H9 (cell line): ENCODE data around the gene TMEM163. TPM values are rescaled to one million over a fixed set of nuclear protein-coding genes. Genes with fewer than 3 reads are reported as not detected.

Experiments used
- DNase-seq: peaks from one replicate; pipeline ENCODE4 v3.0.0-alpha.2; 2017
- H2AFZ ChIP-seq: one replicate; pipeline ENCODE4 v1.6.1; 2013; ENCODE audit warnings: mild to moderate bottlenecking, low read length, control low read depth, moderate library complexity
- H2AK5ac ChIP-seq: 2 replicates; pipeline ENCODE4 v1.6.1; 2013; ENCODE audit warnings: low read length, control low read depth, mixed read lengths; ENCODE audit not compliant: insufficient read length
- H2BK120ac ChIP-seq: one replicate; pipeline ENCODE4 v1.6.1; 2013; ENCODE audit warnings: low read depth, mild to moderate bottlenecking, low read length, control low read depth, inconsistent platforms; ENCODE audit not compliant: poor library complexity, severe bottlenecking
- H2BK12ac ChIP-seq: 2 replicates; pipeline ENCODE4 v1.6.1; 2013; ENCODE audit warnings: low read length, control low read depth, mixed read lengths, low read depth; ENCODE audit not compliant: insufficient read length
- H2BK15ac ChIP-seq: 2 replicates; pipeline ENCODE4 v1.6.1; 2013; ENCODE audit warnings: low read depth, low read length, control low read depth
- H2BK20ac ChIP-seq: one replicate; pipeline ENCODE4 v1.6.1; 2013; ENCODE audit warnings: low read depth, mild to moderate bottlenecking, low read length, control low read depth, inconsistent platforms; ENCODE audit not compliant: poor library complexity, severe bottlenecking
- H2BK5ac ChIP-seq: 2 replicates; pipeline ENCODE4 v1.6.1; 2013; ENCODE audit warnings: low read length, control low read depth, mixed read lengths; ENCODE audit not compliant: insufficient read length
- H3K14ac ChIP-seq: 2 replicates; pipeline ENCODE4 v1.6.1; 2013; ENCODE audit warnings: low read length, control low read depth; ENCODE audit not compliant: insufficient read depth
- H3K18ac ChIP-seq: 2 replicates; pipeline ENCODE4 v1.6.1; 2013; ENCODE audit warnings: low read depth, mild to moderate bottlenecking, mixed read lengths, low read length, control low read depth; ENCODE audit not compliant: insufficient read length
- H3K23ac ChIP-seq: 2 replicates; pipeline ENCODE4 v1.6.1; 2013; ENCODE audit warnings: low read length, control low read depth, mixed read lengths, low read depth; ENCODE audit not compliant: insufficient read length
- H3K23me2 ChIP-seq: 2 replicates; pipeline ENCODE4 v1.6.1; 2013; ENCODE audit warnings: low read depth, mild to moderate bottlenecking, mixed read lengths, low read length, control low read depth; ENCODE audit not compliant: insufficient read length, poor library complexity, severe bottlenecking
- H3K27ac ChIP-seq: 2 replicates; pipeline ENCODE4 v1.5.1; 2013; ENCODE audit warnings: low read length, control low read depth, mixed read lengths, low read depth; ENCODE audit not compliant: insufficient read length
- H3K27me3 ChIP-seq: 2 replicates; pipeline ENCODE4 v1.6.1; 2013; ENCODE audit warnings: low read length, control low read depth, inconsistent platforms; ENCODE audit not compliant: insufficient read depth
- H3K4ac ChIP-seq: 2 replicates; pipeline ENCODE4 v1.6.1; 2013; ENCODE audit warnings: low read depth, mild to moderate bottlenecking, control low read depth, inconsistent platforms, low read length, moderate library complexity
- H3K4me1 ChIP-seq: 2 replicates; pipeline ENCODE4 v1.6.1; 2013; ENCODE audit warnings: low read length, control low read depth, inconsistent platforms; ENCODE audit not compliant: insufficient read depth
- H3K4me2 ChIP-seq: 2 replicates; pipeline ENCODE4 v1.6.1; 2013; ENCODE audit warnings: low read length, control low read depth, mixed read lengths; ENCODE audit not compliant: insufficient read length, insufficient read depth
- H3K56ac ChIP-seq: 2 replicates; pipeline ENCODE4 v1.6.1; 2013; ENCODE audit warnings: low read depth, mild to moderate bottlenecking, mixed read lengths, low read length, control low read depth; ENCODE audit not compliant: insufficient read length
- H3K79me1 ChIP-seq: 2 replicates; pipeline ENCODE4 v1.6.1; 2013; ENCODE audit warnings: low read depth, mild to moderate bottlenecking, moderate library complexity, low read length, control low read depth, inconsistent platforms; ENCODE audit not compliant: insufficient read depth, poor library complexity, severe bottlenecking
- H3K79me2 ChIP-seq: 2 replicates; pipeline ENCODE4 v1.6.1; 2013; ENCODE audit warnings: low read length, control low read depth, inconsistent platforms; ENCODE audit not compliant: insufficient read depth
- H3K9ac ChIP-seq: 2 replicates; pipeline ENCODE4 v1.6.1; 2013; ENCODE audit warnings: low read length, control low read depth, mixed read lengths; ENCODE audit not compliant: insufficient read length; ENCODE audit errors: extremely low read depth
- H3K9me3 ChIP-seq: one replicate; pipeline ENCODE4 v1.6.1; 2013; ENCODE audit warnings: low read depth, low read length, inconsistent platforms; ENCODE audit not compliant: control insufficient read depth
- H3T11ph ChIP-seq: one replicate; pipeline ENCODE4 v1.6.1; 2013; ENCODE audit warnings: mild to moderate bottlenecking, low read length, control low read depth, inconsistent platforms
- H4K20me1 ChIP-seq: one replicate; pipeline ENCODE4 v1.6.1; 2013; ENCODE audit not compliant: control insufficient read depth, insufficient read length, insufficient read depth
- H4K5ac ChIP-seq: 2 replicates; pipeline ENCODE4 v1.6.1; 2013; ENCODE audit warnings: low read depth, mild to moderate bottlenecking, mixed read lengths, low read length, control low read depth; ENCODE audit not compliant: insufficient read length
- H4K8ac ChIP-seq: replicated peaks from 2 replicates; pipeline ENCODE4 v1.6.1; 2013; ENCODE audit warnings: low read length, control low read depth, mixed read lengths, low read depth; ENCODE audit not compliant: insufficient read length
- H4K91ac ChIP-seq: 2 replicates; pipeline ENCODE4 v1.6.1; 2013; ENCODE audit warnings: low read depth, mild to moderate bottlenecking, moderate library complexity, mixed read lengths, low read length, control low read depth; ENCODE audit not compliant: insufficient read length
- H3K27ac Mint-ChIP-seq, 3 experiments: 2 replicates in 2 of 3; 3 replicates in 1 of 3; pipeline ENCODE4 v1.8.0; 2020 to 2021; ENCODE audit warnings: mixed read lengths in 3 of 3, mild to moderate bottlenecking in 1 of 3, moderate library complexity in 1 of 3
- H3K27me3 Mint-ChIP-seq: 2 replicates; pipeline ENCODE4 v1.8.0; 2021; ENCODE audit warnings: low read depth, mild to moderate bottlenecking, moderate library complexity, mixed read lengths
- H3K36me3 Mint-ChIP-seq, 3 experiments: 2 replicates in 2 of 3; 3 replicates in 1 of 3; pipeline ENCODE4 v1.8.0; 2020 to 2021; ENCODE audit warnings: low read depth in 3 of 3, mixed read lengths in 3 of 3; ENCODE audit not compliant: insufficient read depth in 1 of 3
- H3K4me1 Mint-ChIP-seq, 2 experiments: 2 replicates each; pipeline ENCODE4 v1.8.0; 2020; ENCODE audit warnings: mixed read lengths in 2 of 2
- H3K4me3 Mint-ChIP-seq, 2 experiments: 2 replicates in 1 of 2; 3 replicates in 1 of 2; pipeline ENCODE4 v1.8.0; 2020 to 2021; ENCODE audit warnings: mild to moderate bottlenecking in 2 of 2, mixed read lengths in 2 of 2, moderate library complexity in 1 of 2
- H3K9me3 Mint-ChIP-seq, 2 experiments: 2 replicates in 1 of 2; 3 replicates in 1 of 2; pipeline ENCODE4 v1.8.0; 2020; ENCODE audit warnings: mild to moderate bottlenecking in 2 of 2, mixed read lengths in 2 of 2, moderate library complexity in 1 of 2
- WGBS: extraction: QIAGEN DNeasy Blood & Tissue Kit; methylation state at CpG from one replicate; pipeline ENCODE4 v1.1.7; 2013; ENCODE audit warnings: missing lambda C conversion rate, low lambda C conversion rate, mixed read lengths; ENCODE audit not compliant: insufficient read length; ENCODE audit errors: extremely low coverage; 5-methylcytosine and 5-hydroxymethylcytosine counted together
- total RNA-seq: library from RNA; stranded (reverse); gene quantifications from 2 replicates; pipeline ENCODE4 v1.2.1, GENCODE V29; 2021
- TF ChIP-seq, protein P1 (sequence below): fragments of 200-600 bp; sonication (generic); conservative IDR thresholded peaks from 3 replicates; pipeline ENCODE4 v1.8.0; 2021; ENCODE audit warnings: antibody characterized with exemption, mild to moderate bottlenecking

The TMEM163 gene
- total RNA-seq, 1 experiment from 2014 or later, result 0.39 TPM

DNA sequence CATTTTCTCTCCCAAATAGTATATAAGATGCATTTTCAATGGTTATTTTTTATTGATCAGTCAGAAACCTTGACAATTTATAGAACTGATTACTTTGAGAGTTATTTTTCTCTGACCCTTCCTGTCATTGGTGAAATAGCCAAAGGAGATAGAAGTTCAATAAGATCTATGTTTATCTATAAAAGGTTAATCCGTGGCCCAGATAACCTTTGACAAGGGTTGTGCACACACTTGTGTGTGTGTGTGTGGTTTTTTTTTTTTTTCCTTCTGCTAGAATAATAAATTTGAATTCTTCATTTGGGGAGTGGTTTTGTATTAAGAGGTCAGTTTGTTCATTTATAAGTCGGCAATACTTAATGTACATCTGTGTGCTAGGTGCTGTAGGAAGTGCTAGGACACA, 304.9 kb downstream of the TMEM163 start:
- Mint-ChIP-seq H3K27ac (no peak overlapping the region), H3K9me3 (no peaks in the 10 kb centered on the region), H3K27me3 (no peaks in the 10 kb centered on the region), H3K4me3 (no peak overlapping the region), H3K4me1 (peaks cover 5 to 11% of the 10 kb centered on the region in 2 experiments; a peak in 3 of 4 replicates), H3K36me3 (no peaks in the 10 kb centered on the region; a peak in 1 of 7 replicates)
- H2BK20ac ChIP-seq, result no peak overlapping the region
- H3K27ac ChIP-seq, result no peak overlapping the region
- no peaks in the 10 kb centered on the region for H3K79me1 ChIP-seq
- no peaks in the 10 kb centered on the region for H3K4me1 ChIP-seq
- no peak overlapping the region for H3K9ac ChIP-seq
- H2AK5ac ChIP-seq, result no peak overlapping the region
- H3K4me2 ChIP-seq, result no peak overlapping the region
- no peak overlapping the region for H2BK120ac ChIP-seq
- H3K23ac ChIP-seq, result no peak overlapping the region
- no peak for DNase-seq
- no peak overlapping the region for H2AFZ ChIP-seq
- no peaks in the 10 kb centered on the region for H3K23me2 ChIP-seq
- H4K8ac ChIP-seq, result no peak overlapping the region
- WGBS, result no CpG with 5 or more reads among the region's 2 CpGs
- H3K56ac ChIP-seq, result no peak overlapping the region
- H3T11ph ChIP-seq, result no peak overlapping the region
- no peak overlapping the region for H2BK12ac ChIP-seq
- H3K14ac ChIP-seq, result no peak overlapping the region
- no peaks in the 10 kb centered on the region for H4K20me1 ChIP-seq
- H3K27me3 ChIP-seq, result no peaks in the 10 kb centered on the region
- H3K9me3 ChIP-seq, result no peaks in the 10 kb centered on the region
- TF ChIP-seq, protein P1, sequence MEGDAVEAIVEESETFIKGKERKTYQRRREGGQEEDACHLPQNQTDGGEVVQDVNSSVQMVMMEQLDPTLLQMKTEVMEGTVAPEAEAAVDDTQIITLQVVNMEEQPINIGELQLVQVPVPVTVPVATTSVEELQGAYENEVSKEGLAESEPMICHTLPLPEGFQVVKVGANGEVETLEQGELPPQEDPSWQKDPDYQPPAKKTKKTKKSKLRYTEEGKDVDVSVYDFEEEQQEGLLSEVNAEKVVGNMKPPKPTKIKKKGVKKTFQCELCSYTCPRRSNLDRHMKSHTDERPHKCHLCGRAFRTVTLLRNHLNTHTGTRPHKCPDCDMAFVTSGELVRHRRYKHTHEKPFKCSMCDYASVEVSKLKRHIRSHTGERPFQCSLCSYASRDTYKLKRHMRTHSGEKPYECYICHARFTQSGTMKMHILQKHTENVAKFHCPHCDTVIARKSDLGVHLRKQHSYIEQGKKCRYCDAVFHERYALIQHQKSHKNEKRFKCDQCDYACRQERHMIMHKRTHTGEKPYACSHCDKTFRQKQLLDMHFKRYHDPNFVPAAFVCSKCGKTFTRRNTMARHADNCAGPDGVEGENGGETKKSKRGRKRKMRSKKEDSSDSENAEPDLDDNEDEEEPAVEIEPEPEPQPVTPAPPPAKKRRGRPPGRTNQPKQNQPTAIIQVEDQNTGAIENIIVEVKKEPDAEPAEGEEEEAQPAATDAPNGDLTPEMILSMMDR, result no peak
- no peak overlapping the region for H2BK15ac ChIP-seq
- no peak overlapping the region for H4K91ac ChIP-seq
- H3K79me2 ChIP-seq, result no peaks in the 10 kb centered on the region
- no peak overlapping the region for H3K18ac ChIP-seq
- no peak overlapping the region for H4K5ac ChIP-seq
- H2BK5ac ChIP-seq, result no peak overlapping the region
- H3K4ac ChIP-seq, result no peak overlapping the region
